Skin epidermis (tissue), 12 donors: ENCODE measurements around the gene COX19.
"Not testable (repeated sequence)": the region's sequence is repeated elsewhere in the genome, so short reads cannot be mapped to it uniquely, and the experiment has no call there.

Experiments
- H3K27ac ChIP-seq, 21 experiments: fragments of 200-600 bp; sonication (generic) in 11 of 21; one replicate each; pipeline ENCODE4 v1.5.0; 2020; ENCODE audit warnings: mild to moderate bottlenecking in 3 of 21, inconsistent platforms in 2 of 21, moderate library complexity in 2 of 21
- H3K4me3 ChIP-seq, 7 experiments: fragments of 200-600 bp; sonication (generic) in 2 of 7; one replicate each; pipeline ENCODE4 v1.5.0; 2020; ENCODE audit warnings: inconsistent platforms in 2 of 7, mild to moderate bottlenecking in 2 of 7, moderate library complexity in 1 of 7

Gene COX19

DNA sequence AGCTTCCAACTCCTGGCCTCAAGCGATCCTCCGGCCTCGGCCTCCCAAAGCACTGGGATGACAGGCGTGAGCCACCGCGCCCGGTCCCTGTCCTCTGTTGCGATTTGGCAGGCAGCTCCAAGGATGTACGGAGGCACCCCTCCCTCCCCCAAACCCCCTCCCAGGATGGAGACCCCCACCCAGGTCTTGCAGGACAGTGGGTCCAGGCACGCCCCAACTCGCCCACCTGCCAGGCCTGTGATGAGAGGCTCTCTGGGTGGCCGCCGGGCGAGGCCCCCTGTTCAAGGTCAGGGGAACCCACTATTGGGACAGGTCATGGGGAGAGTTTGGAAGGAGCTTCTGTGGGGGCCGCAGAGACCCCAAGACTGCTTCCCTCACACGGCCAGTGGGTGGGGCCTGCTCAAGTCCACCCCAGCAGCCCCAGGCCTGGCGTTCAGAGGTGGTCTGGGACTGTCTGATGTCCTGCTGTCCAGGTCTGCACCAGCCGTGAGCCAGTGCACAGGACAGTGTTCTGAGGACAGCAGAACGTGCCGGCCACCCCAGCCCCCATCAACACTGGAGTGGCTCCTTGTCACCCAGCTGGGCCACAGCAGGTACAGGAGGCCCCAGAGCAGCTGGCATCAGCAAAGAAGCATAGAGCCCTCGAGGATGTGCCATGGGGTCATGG lies 23.3 kb downstream of the COX19 start:
- Histone ChIP-seq H3K4me3 (no peak overlapping the region), H3K27ac (no peak overlapping the region)

DNA sequence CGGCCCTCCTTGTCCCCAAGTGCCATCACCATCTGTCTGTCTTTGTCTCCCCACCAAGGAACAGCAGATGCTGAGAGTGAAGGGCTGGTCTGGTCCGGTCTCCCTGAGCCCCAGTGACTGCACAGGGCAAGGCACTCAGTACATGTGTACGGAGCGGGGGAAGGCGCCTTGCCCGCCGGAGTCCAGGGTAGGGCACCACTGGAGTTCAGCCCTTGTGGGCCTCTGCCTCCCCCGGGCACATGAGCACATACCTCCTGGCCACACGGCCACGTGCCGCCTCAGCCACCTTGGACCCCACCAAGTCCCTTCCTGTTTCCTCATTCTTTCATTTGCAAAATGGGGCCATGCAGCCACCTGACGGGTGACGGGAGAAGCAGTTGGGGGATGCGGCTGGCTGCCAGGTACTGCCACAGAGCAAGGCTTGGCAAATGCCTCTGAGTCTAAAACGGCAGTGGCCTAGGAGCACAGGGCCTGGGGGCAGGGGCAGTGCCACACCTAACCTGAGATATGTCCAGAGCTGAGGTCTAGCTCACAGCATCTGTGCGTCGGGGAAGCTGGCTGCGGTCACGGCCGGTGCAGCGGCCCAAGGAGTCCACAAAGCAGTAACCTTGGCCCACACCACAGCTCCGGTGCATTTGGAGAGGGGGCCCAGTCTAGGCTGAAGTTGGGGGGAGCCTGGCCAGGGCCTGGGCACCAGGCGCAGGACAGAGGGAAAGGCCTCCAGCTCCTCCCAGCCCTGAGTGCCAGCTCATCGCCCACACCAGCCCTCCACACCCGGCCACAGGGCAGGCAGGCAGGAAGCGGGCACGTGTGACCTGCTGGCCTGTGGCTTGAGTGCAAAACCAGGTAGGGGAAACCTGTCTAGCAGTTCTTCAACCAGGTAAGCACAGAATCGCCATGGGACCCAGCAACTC lies 26.1 kb downstream of the COX19 start:
- no peak overlapping the region for H3K27ac ChIP-seq
- H3K4me3 ChIP-seq: no peak overlapping the region

DNA sequence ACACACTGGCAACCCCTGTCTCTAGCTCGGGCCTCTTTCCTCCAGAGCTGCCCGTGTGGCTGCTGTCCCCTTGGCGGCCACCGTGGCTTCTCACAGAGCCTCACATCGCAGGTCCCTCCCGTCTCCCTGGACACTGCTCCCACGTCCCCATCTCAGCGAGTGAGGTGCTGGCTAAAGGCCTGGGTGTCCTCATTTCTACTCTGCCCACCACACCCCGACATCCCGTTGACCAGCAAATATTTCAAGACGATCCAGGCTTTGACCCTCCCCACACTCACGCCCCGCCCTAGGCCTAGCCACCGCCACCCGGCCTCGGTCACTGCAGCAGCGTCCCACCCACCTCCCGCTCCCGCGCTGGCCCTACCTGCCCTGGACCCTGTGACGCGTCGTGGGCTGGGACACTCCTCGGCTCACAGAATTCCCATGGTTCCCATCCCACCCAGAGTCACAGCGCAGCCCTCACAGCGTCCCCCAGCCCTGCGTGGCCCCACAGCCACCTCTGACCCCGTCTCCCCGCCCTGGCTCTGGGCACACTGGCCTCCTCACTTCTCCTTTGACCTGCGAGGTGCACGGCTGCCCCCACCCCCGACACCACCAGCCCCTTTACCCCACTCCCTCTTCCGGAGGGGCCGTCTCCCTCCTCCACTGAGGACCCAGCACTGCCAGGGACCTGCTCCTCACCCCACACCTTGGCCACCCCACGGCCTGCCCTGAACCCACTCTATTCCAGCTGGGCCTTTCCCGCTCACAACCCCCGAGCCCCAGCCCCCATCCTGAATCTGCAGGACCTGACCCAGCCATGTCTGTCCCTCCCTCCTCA lies 27.7 kb downstream of the COX19 start:
- Histone ChIP-seq H3K27ac (no peak overlapping the region), H3K4me3 (no peak overlapping the region)

DNA sequence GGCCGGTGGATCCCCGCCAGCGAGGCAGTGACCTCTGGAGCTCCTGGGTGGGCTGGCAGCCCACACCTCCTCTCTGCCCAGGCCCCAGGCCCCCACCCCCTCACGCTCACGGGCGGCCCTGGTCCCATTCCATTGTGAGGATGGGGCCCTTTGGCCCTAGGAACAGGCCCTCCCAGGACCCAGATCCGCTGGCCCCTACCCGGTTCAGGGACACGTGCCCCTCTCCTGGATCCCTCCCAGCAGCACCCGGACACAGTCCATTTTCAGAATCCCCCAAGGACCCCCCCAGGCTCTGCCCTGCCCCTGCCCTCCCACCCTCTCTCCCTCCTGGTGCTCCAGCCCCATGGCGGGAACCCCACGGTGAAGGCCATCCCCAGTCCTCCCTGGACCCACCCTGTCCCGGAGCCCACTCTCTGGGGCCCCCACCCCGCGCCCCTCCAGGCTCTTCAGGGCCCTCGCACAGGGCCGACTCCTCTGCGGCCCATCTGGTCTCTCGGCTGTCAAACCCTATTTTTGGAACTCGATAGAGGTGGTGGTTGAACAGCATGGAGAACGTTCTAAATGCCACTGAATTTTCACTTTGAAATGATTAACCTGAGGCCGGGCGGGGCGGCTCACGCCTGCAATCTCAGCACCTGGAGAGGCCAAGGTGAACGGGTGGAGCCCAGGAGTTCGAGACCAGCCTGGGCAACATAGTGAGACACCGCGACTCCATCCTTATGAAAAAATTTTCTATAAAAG lies 28.9 kb downstream of the COX19 start:
- H3K27ac ChIP-seq: peak overlapping the region in 4 of 21 experiments; percentile 4 to 80 (median 17)
- H3K4me3 ChIP-seq: no peak overlapping the region

DNA sequence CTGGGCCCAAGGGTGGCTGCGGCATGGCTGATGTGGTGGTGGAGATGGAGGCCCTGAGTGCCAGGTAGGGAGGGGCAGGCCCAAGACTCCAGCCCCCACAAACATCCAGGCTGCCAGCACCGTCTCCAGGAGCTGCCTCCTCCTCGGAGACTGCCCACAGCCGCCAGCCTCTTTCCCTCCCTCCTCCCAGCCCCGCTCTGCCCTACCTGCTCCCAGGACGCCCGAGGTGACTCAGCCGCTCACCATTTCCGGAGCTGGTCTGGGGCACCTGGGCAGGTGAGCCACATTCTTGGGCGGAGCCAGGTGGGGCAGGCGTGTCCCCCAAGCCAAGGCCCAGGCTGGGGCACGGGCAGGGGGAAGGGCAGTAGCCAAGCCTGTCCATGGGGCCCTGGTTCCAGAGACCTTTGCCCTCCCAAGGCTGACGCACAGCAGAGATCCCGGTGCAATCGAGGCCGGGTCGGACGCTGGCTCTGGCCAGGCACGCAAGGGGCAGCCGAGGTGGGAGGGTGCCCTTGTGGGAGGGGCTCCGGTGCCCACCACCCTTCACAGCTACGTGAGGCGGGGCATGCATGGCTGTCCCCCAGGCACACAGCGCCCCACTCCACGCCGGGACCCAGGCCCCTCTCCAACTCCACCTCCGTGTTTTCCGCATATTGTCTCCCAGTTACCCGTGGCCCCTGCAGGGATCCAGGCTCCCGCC lies 29.6 kb downstream of the COX19 start:
- Histone ChIP-seq H3K27ac (peak overlapping the region in 7 of 21 experiments; percentile 4 to 80 (median 16)), H3K4me3 (peak overlapping the region in 1 of 7 experiments; percentile 17)

DNA sequence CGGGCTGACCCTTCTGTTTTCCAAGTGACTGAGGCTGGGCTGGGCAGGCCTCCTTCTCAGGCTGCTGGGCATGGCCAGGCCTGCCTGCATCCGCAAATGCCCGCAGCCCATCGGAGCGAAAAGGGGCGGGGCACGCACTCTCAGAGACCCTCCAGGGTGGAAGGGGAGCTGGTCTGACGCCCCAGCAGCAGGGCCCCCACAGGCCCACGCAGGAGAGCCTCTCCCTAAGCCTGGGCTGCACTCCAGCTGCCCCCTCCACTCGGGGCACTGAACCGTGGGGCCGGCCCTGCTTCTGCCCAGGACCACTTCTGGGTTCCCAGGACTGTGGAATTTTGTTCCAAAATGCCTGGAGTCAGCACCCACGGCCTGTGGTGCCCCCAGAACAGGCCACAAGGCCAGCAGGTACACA lies 30.2 kb downstream of the COX19 start:
- H3K4me3 ChIP-seq: peak overlapping the region in 1 of 7 experiments; percentile 17
- peak overlapping the region in 5 of 21 experiments; percentile 4 to 80 (median 16) for H3K27ac ChIP-seq

DNA sequence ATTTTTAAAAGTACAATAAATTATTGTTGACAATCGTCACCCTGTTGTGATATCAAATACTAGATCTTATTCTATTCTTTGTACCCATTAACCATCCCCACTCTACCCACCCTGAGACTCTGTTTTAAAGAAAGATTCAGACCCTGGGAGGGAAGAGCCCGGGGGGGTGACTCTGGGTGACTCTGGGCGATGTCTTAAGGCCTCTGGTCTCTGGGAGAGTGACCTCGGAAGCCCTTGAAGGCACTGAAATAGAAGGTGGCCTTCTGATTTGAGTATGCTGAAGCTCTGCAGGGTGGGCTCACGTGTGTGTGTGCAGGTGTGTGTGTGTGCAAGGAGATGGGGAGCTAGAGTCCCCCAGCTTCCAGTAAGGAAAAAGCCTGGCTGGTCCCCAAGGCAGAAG lies 30.6 kb downstream of the COX19 start:
- H3K4me3 ChIP-seq: no peak overlapping the region
- peak overlapping the region in 4 of 21 experiments; percentile 11 to 80 (median 18) for H3K27ac ChIP-seq

DNA sequence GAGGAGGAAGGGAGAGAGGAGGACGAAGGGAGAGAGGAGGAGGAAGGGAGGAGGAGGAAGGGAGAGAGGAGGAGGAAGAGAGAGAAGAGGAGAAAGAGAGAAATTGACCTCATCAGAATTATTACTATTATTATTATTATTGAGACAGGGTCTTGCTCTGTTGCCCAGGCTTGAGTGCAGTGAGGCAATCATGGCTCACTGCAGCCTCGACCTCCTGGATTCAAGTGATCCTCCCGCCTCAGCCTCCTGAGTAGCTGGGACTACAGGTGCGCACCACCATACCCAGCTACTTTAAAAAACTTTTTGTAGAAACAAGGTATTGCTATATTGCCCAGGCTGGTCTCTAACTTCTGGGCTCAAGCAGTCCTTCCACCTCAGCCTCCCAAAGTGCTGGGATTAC lies 31.6 kb downstream of the COX19 start:
- H3K4me3 ChIP-seq, H3K27ac ChIP-seq: not testable (repeated sequence)

DNA sequence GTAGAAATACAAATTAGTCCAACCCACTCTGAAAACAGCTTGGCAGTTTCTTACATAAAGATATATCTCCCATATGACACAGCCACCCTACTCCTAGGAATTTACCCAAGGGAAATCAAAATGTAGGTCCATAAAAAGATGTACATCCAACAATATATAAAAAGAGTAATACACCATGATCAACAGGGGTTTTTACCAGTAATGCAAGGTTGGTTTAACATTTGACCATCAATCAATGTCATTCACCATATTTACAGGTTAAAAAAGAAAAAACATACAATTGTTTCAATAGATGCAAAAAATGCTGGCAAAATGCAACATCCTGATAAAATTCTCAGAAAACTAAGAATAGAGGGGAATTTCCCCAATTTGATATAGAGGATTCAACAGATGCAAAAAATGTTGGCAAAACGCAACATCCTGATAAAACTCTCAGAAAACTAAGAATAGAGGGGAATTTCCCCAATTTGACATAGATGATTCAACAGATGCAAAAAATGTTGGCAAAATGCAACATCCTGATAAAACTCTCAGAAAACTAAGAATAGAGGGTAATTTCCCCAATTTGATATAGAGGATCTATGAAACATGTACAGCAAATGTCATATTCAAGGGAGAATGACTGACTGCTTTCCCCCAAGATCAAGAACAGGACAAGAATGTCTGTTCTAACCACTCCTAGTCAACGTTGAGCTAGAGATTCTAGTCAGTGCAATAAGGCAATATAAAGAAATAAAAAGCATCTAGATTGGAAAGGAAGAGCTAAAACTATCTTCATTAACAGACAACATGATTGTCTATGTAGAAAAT lies 34.5 kb downstream of the COX19 start:
- H3K4me3 ChIP-seq: no peak overlapping the region
- no peak overlapping the region for H3K27ac ChIP-seq

DNA sequence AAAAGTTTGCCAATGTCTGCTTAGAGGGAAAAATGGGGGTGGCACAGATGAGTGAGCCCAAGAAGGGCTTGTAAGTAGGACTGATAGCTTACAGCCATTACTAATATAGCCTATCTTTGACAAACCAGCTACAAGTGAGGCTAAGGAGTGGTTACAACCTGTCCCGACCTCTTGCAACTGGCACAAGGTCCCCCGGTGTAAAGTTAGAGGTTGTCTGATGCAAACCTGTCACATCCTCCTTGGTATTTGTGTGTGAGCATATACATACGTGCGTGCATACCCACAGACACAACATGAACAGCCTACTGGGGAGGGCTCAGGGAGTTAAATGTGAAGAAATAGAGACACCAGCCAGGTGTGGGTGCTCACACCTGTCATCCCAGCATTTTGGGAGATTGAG lies 35.5 kb downstream of the COX19 start:
- no peak overlapping the region for H3K27ac ChIP-seq
- no peak overlapping the region for H3K4me3 ChIP-seq

DNA sequence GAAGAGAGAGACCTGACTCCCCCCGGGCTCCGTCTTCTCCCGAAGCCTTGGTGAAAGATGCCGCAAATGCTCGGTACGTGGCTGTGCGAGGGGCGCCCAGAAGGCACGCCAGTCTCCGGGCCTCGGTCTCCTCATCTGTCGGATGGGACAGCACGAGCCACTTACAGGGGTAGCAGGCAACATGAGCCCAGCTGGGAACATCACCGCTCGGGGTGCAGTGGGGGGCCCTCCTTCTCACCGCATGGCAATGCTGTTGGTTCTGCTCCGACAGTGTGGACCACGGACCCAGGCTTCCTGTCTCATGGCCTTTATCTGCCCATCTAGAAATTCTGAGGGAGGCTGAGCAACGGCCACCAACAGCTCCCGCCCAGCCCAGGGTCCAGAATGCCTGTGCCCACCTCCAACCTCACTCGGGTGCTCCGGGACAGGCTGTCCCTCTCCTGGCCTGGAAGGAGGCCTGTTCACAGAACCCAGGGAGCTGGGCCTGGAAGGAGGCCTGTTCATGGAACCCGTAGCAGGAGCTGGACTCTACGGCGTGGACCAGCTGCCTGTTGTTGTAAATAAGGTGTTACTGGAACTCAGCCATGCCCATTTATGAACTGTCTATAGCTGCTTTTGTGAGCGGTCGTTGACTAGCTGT lies 36.7 kb downstream of the COX19 start:
- no peak overlapping the region for H3K27ac ChIP-seq
- no peak overlapping the region for H3K4me3 ChIP-seq

DNA sequence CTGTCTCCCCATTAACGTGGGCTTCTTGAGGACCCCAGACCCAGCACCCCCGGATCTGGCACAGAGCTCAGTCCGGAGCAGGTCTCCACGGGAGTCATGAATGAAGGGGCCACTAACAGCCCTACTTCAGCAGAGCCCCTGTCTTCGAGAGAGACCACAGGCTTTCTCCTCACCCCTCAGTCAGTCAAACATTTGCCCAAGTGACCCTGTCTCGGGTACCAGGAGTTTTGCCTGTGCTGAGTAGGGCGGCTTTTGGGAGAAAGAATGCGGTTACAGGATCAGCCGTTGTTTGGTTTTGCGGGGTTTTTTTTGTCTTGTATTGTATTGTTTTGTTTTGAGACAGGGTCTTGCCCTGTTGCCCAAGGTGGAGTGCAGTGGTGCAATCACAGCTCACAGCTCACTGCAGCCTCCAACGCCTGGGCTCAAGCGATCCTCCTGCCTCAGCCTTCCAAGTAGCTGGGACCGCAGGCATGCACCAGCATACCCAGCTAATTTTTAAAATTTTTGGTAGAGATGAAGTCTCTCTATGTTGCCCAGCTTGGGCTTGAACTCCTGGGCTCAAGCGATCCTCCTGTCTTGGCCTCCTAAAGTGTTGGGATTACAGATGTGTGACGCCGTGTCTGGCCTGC lies 37.4 kb downstream of the COX19 start:
- H3K4me3 ChIP-seq: no peak overlapping the region
- no peak overlapping the region for H3K27ac ChIP-seq

DNA sequence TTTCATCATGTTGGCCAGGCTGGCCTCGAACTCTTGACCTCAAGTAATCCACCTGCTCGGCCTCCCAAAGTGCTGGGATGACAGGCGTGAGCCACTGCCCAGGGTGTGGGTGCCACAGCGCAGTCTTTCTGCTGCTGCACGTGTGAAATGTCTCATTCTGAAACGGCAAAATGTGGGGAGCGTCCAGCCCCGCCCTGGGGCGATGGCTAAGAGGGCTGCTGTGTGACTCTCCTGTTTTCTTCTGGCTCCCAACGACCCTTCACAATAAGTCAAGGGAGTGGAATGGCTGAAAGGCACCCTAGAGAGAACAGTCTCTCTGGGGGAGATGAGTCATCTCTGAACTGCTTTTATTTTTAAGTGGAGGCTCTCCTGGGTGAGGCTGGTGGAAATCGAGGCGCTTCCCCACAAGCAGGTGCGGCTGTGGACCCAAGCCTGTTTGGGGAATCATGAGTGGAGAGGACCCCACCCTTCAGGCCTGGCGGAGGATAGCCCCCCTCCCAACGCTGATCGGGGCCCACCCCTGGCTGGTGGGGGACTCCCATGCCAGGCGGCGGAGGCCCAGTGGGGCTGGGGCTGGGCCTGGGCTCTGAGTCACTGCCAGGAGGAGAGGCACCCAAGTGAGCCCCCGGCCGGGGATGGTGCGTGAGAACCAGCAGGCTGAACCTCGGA lies 38.8 kb downstream of the COX19 start:
- no peak overlapping the region for H3K27ac ChIP-seq
- H3K4me3 ChIP-seq: no peak overlapping the region

DNA sequence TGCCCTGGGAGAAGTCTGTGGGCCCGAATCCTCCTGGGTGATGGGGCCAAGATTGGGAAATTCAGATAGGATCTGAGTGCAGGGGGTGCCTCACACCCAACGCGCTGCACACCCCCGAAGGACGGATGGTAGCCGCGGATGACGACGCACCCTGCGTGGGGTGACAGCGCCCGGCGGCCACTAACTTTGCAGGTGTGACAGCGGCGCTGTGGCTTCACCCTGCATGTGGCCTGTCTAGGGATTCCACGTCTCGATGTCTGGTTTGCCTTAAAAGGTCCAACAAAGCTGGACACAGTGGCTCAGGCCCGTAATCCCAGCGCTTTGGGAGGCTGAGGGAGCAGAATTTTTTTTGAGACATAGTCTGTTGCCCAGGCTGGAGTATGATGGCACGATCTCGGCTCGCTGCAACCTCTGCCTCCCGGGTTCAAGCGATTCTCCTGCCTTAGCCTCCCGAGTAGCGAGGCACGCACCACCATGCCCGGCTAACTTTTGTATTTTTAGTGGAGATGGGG lies 39.4 kb downstream of the COX19 start:
- H3K4me3 ChIP-seq: no peak overlapping the region
- H3K27ac ChIP-seq: no peak overlapping the region

DNA sequence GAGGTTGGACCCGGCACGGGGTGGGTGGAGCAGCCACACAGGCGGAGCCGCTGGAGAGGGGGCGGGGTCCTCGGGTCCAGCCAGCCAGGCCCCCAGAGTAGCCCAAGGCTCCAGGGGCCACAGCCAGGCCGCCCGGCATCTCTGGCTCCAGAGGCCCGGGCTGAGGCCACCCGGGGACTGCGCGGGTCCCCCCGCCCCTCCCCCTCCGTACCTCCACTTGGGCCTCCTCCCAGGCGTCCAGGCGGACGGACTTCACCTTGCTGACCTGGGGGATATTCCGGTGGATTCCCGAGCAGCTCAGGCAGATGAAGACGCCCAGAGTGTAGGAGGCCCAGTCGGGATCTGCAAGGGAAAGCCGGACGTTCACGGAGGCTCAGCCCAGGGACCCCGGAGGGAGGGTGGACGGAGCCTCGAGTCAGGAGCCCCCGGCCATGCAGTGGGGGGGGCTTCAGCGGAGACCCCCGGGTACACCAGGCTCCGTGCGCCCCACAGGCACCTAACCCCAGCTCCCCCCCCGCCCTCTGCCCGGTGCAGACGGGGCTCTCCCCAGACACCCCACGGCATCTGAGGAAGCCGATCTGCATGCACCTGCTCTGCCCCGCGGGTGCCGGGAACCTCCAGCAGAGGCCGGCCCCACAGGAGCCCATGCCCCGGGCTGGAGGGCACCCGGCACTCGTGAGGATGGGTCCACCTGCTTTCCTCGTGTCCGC lies 40.0 kb downstream of the COX19 start:
- H3K4me3 ChIP-seq: no peak overlapping the region
- H3K27ac ChIP-seq: no peak overlapping the region
